NCI-H187 (cell line): ENCODE measurements around the gene NPEPL1.
"Not testable (repeated sequence)": the region's sequence is repeated elsewhere in the genome, so short reads cannot be mapped to it uniquely, and the experiment has no call there.

Experiments used
- DNase-seq, 2 experiments: peaks; one replicate each; lab custom pipeline; 2025; lab: John Stamatoyannopoulos, UW

Gene NPEPL1

GRCh38 chr20:58742668-58743566 is 50.3 kb downstream of the NPEPL1 start:
- no peak for DNase-seq

GRCh38 chr20:58743929-58744534 is 51.4 kb downstream of the NPEPL1 start:
- no peak for DNase-seq

- DNase-seq: no peak
Measured at GRCh38 chr20:58744836-58745235, 52.2 kb downstream of the NPEPL1 start.

- DNase-seq: no peak
Measured at GRCh38 chr20:58745391-58745790, 52.8 kb downstream of the NPEPL1 start.

GRCh38 chr20:58746620-58747019 is 54.0 kb downstream of the NPEPL1 start:
- DNase-seq: no peak

GRCh38 chr20:58747211-58747610 is 54.6 kb downstream of the NPEPL1 start:
- no peak for DNase-seq

- DNase-seq: no peak
Measured at GRCh38 chr20:58748618-58749017, 56.0 kb downstream of the NPEPL1 start.

- DNase-seq: no peak
Measured at GRCh38 chr20:58749098-58749769, 56.6 kb downstream of the NPEPL1 start.

- no peak for DNase-seq
Measured at GRCh38 chr20:58749979-58750378, 57.4 kb downstream of the NPEPL1 start.

GRCh38 chr20:58750706-58751105 is 58.1 kb downstream of the NPEPL1 start:
- DNase-seq: not testable (repeated sequence)

- DNase-seq: no peak
Measured at GRCh38 chr20:58751979-58752378, 59.4 kb downstream of the NPEPL1 start.

- DNase-seq: no peak
Measured at GRCh38 chr20:58752565-58752964, 60.0 kb downstream of the NPEPL1 start.

GRCh38 chr20:58753267-58753921 is 60.8 kb downstream of the NPEPL1 start:
- peak; percentile 20 to 51 for DNase-seq

- DNase-seq: no peak
Measured at GRCh38 chr20:58753922-58754551, 61.4 kb downstream of the NPEPL1 start.

GRCh38 chr20:58754584-58754983 is 62.0 kb downstream of the NPEPL1 start:
- no peak for DNase-seq

GRCh38 chr20:58755062-58755697 is 62.6 kb downstream of the NPEPL1 start:
- DNase-seq: no peak

- DNase-seq: no peak
Measured at GRCh38 chr20:58755766-58756449, 63.3 kb downstream of the NPEPL1 start.

- DNase-seq: no peak
Measured at GRCh38 chr20:58756450-58756775, 63.8 kb downstream of the NPEPL1 start.

- not testable (repeated sequence) for DNase-seq
Measured at GRCh38 chr20:58757647-58758046, 65.0 kb downstream of the NPEPL1 start.

- DNase-seq: no peak
Measured at GRCh38 chr20:58759947-58760346, 67.3 kb downstream of the NPEPL1 start.

GRCh38 chr20:58760856-58761255 is 68.3 kb downstream of the NPEPL1 start:
- DNase-seq: no peak
